HEK293 (cell line): ENCODE results near the gene MRPL45.

Source experiments
- CTCF ChIA-PET: fragments of 350-600 bp; formaldehyde crosslinking; extraction: SDS; loops from one replicate; lab custom pipeline; 2021; ENCODE audit warnings: antibody characterized with exemption; lab: Yijun Ruan, JAX
- POLR2A ChIA-PET: fragments of 300-600 bp; formaldehyde crosslinking; extraction: SDS; loops from one replicate; lab custom pipeline; 2020; ENCODE audit warnings: antibody characterized with exemption, inconsistent platforms; lab: Yijun Ruan, JAX
- H3K27ac ChIP-seq: fragments of 200-500 bp; sonication (Bioruptor generic); 2 replicates; pipeline ENCODE4 v1.5.1; 2014; ENCODE audit warnings: low read depth, low read length, control low read depth, inconsistent platforms; ENCODE audit errors: extremely low read depth
- H3K36me3 ChIP-seq, 2 experiments: fragments of 200-500 bp in 1 of 2; sonication (Bioruptor generic) in 1 of 2; 1 replicate in 1 of 2; 2 replicates in 1 of 2; pipeline ENCODE4 v1.5.1; 2014 to 2017; ENCODE audit warnings: inconsistent platforms in 2 of 2, low read length in 2 of 2; ENCODE audit not compliant: control insufficient read depth in 2 of 2, insufficient read depth in 1 of 2
- H3K4me1 ChIP-seq: fragments of 200-500 bp; sonication (Bioruptor generic); 2 replicates; pipeline ENCODE4 v1.5.1; 2014; ENCODE audit warnings: mild to moderate bottlenecking, low read length, inconsistent platforms; ENCODE audit not compliant: control insufficient read depth, insufficient read depth
- H3K4me3 ChIP-seq: 2 replicates; pipeline ENCODE4 v1.5.1; 2011; ENCODE audit warnings: low read depth, mild to moderate bottlenecking, control low read depth, low read length, moderate library complexity
- H3K9me3 ChIP-seq: fragments of 200-500 bp; sonication (Bioruptor generic); 2 replicates; pipeline ENCODE4 v1.5.1; 2014; ENCODE audit warnings: low read depth, low read length, inconsistent platforms; ENCODE audit not compliant: control insufficient read depth, insufficient read depth
- GLI2 ChIP-seq: fragments of 450-650 bp; formaldehyde crosslinking; IDR thresholded peaks from 2 replicates; pipeline ENCODE4; 2017; ENCODE audit warnings: missing biosample characterization, missing genetic modification characterization, low read depth, borderline replicate concordance
- GLIS2 ChIP-seq: fragments of 450-650 bp; formaldehyde crosslinking; IDR thresholded peaks from 2 replicates; pipeline ENCODE4 v1.5.1; 2016; ENCODE audit warnings: missing biosample characterization, missing genetic modification characterization
- HIC1 ChIP-seq: fragments of 450-650 bp; formaldehyde crosslinking; IDR thresholded peaks from 2 replicates; pipeline ENCODE4 v1.5.1; 2016; ENCODE audit warnings: missing biosample characterization, missing genetic modification characterization
- INSM2 ChIP-seq: fragments of 450-650 bp; formaldehyde crosslinking; IDR thresholded peaks from 2 replicates; pipeline ENCODE4 v1.5.1; 2016; ENCODE audit warnings: missing biosample characterization, missing genetic modification characterization
- PATZ1 ChIP-seq: fragments of 450-650 bp; formaldehyde crosslinking; IDR thresholded peaks from 2 replicates; pipeline ENCODE4 v1.5.1; 2016; ENCODE audit warnings: missing biosample characterization, missing genetic modification characterization
- ZBTB44 ChIP-seq: fragments of 450-650 bp; IDR thresholded peaks from 2 replicates; pipeline ENCODE4 v1.5.1; 2018; ENCODE audit warnings: missing biosample characterization, mild to moderate bottlenecking, missing genetic modification characterization
- ZBTB6 ChIP-seq: fragments of 450-650 bp; formaldehyde crosslinking; IDR thresholded peaks from 2 replicates; pipeline ENCODE4 v1.5.1; 2017; ENCODE audit warnings: missing biosample characterization, missing genetic modification characterization
- ZEB2 ChIP-seq: fragments of 450-650 bp; formaldehyde crosslinking; IDR thresholded peaks from 2 replicates; pipeline ENCODE4 v1.5.1; 2016; ENCODE audit warnings: missing biosample characterization, missing genetic modification characterization
- ZNF114 ChIP-seq: fragments of 450-650 bp; formaldehyde crosslinking; IDR thresholded peaks from 2 replicates; pipeline ENCODE4 v1.5.0; 2017; ENCODE audit warnings: missing biosample characterization, missing genetic modification characterization
- ZNF132 ChIP-seq: fragments of 450-650 bp; formaldehyde crosslinking; IDR thresholded peaks from 2 replicates; pipeline ENCODE4 v1.5.1; 2017; ENCODE audit warnings: missing biosample characterization, missing genetic modification characterization, borderline replicate concordance
- ZNF211 ChIP-seq: fragments of 450-650 bp; formaldehyde crosslinking; IDR thresholded peaks from 2 replicates; pipeline ENCODE4 v1.5.1; 2016; ENCODE audit warnings: low read depth, missing biosample characterization, missing genetic modification characterization
- ZNF48 ChIP-seq: fragments of 450-650 bp; formaldehyde crosslinking; IDR thresholded peaks from 2 replicates; pipeline ENCODE4 v1.5.1; 2016; ENCODE audit warnings: missing biosample characterization, missing genetic modification characterization
- ZNF514 ChIP-seq: fragments of 450-650 bp; formaldehyde crosslinking; IDR thresholded peaks from 2 replicates; pipeline ENCODE4 v1.5.1; 2016; ENCODE audit warnings: missing biosample characterization, missing genetic modification characterization
- ZNF624 ChIP-seq: fragments of 450-650 bp; formaldehyde crosslinking; IDR thresholded peaks from 2 replicates; pipeline ENCODE4 v1.5.1; 2017; ENCODE audit warnings: missing biosample characterization, missing genetic modification characterization
- ZNF626 ChIP-seq: fragments of 450-650 bp; sonication (Bioruptor Pico); formaldehyde crosslinking; IDR thresholded peaks from 2 replicates; pipeline ENCODE4 v1.5.1; 2018; ENCODE audit warnings: missing biosample characterization, missing genetic modification characterization, inconsistent platforms
- ZNF629 ChIP-seq: fragments of 450-650 bp; formaldehyde crosslinking; IDR thresholded peaks from 2 replicates; pipeline ENCODE4 v1.5.1; 2017; ENCODE audit warnings: missing biosample characterization, missing genetic modification characterization
- ZNF776 ChIP-seq: fragments of 450-650 bp; formaldehyde crosslinking; IDR thresholded peaks from 2 replicates; pipeline ENCODE4 v1.5.0; 2017; ENCODE audit warnings: missing biosample characterization, missing genetic modification characterization, borderline replicate concordance
- ZNF830 ChIP-seq: fragments of 450-650 bp; IDR thresholded peaks from 2 replicates; pipeline ENCODE4 v1.5.0; 2018; ENCODE audit warnings: missing biosample characterization, missing genetic modification characterization, low read depth, mild to moderate bottlenecking, moderate library complexity
- ZNF837 ChIP-seq: fragments of 450-650 bp; formaldehyde crosslinking; IDR thresholded peaks from 2 replicates; pipeline ENCODE4 v1.5.1; 2016; ENCODE audit warnings: missing biosample characterization, missing genetic modification characterization
- ZSCAN16 ChIP-seq: fragments of 450-650 bp; formaldehyde crosslinking; IDR thresholded peaks from 2 replicates; pipeline ENCODE4 v1.5.1; 2016; ENCODE audit warnings: missing biosample characterization, missing genetic modification characterization

MRPL45 gene

GRCh38 chr17:38329808-38330730 lies 33.1 kb downstream of the MRPL45 start:
- ChIA-PET POLR2A (interaction anchor here (0.7 kb wide), 1 partner anchor 21 kb away, joined by 3 read pairs; the partner anchor contains the start of gene SOCS7), CTCF (interaction anchor here (0.7 to 12.3 kb wide), 8 partner anchors 6 to 252 kb away, joined by 3 to 186 read pairs (median 15); partner anchors contain the start of genes GPR179 and SOCS7)
- Histone ChIP-seq H3K4me1 (peaks cover 3% of the 10 kb centered on the region), H3K4me3 (no peak overlapping the region), H3K27ac (no peak overlapping the region), H3K36me3 (no peaks in the 10 kb centered on the region), H3K9me3 (no peaks in the 10 kb centered on the region)
- TF ChIP-seq GLIS2 (tag by site-specific recombination) (no peak), INSM2 (no peak), ZEB2 (tag by site-specific recombination) (no peak), ZNF514 (tag by site-specific recombination) (no peak), ZSCAN16 (no peak), HIC1 (tag by site-specific recombination) (no peak), ZNF629 (tag by site-specific recombination) (no peak), ZNF624 (no peak), ZNF837 (tag by site-specific recombination) (no peak), ZNF211 (tag by site-specific recombination) (no peak), ZNF830 (tag by site-specific recombination) (no peak)

- CTCF ChIA-PET: interaction anchor here (1.0 to 12.3 kb wide), 5 partner anchors 7 to 82 kb away, joined by 3 to 186 read pairs (median 67); partner anchors contain the start of genes GPR179 and SOCS7
- no peaks in the 10 kb centered on the region for H3K36me3 ChIP-seq
These were observed 34.0 kb downstream of the MRPL45 start for GRCh38 chr17:38330941-38331411.

More at GRCh38 chr17:38330941-38331411, 34.0 kb downstream of the MRPL45 start:
- Histone ChIP-seq H3K4me3 (no peak overlapping the region), H3K4me1 (no peaks in the 10 kb centered on the region), H3K27ac (no peak overlapping the region), H3K9me3 (no peaks in the 10 kb centered on the region)
- TF ChIP-seq PATZ1 (tag by site-specific recombination) (no peak), ZNF626 (no peak), ZBTB44 (tag by site-specific recombination) (no peak), ZNF48 (tag by site-specific recombination) (no peak), ZNF114 (no peak), ZBTB6 (tag by site-specific recombination) (no peak), GLI2 (no peak), ZNF776 (tag by site-specific recombination) (no peak), ZNF132 (no peak)
- POLR2A ChIA-PET: interaction anchor here (0.6 to 0.9 kb wide), 3 partner anchors 9 to 84 kb away, joined by 3 read pairs; partner anchors contain the start of gene SOCS7
